Muscle of back (tissue), 11 donors: ENCODE measurements around the gene MRPS26. TPM values are rescaled to one million over a fixed set of nuclear protein-coding genes. Genes with fewer than 3 reads are reported as not detected.
A peak's percentile ranks its signal among the peaks of the same experiment; 100 is the strongest.
"Not testable (repeated sequence)": the region's sequence is repeated elsewhere in the genome, so short reads cannot be mapped to it uniquely, and the experiment has no call there.

Experiments used
- DNase-seq, 3 donors: peaks; one replicate each; pipeline versions ENCODE4 v3.0.0 to v3.0.0-alpha.2; 2013
- polyA plus RNA-seq, 10 donors: library from polyadenylated mRNA; unstranded; fragments of 120-200 nt; gene quantifications; one replicate each; pipeline ENCODE4 v1.2.1, GENCODE V29; 2013; ENCODE audit not compliant: insufficient read length in 10 of 10

MRPS26 gene
- polyA plus RNA-seq, 10 donors: 25.0 to 43.8 (median 32.2) TPM

DNA sequence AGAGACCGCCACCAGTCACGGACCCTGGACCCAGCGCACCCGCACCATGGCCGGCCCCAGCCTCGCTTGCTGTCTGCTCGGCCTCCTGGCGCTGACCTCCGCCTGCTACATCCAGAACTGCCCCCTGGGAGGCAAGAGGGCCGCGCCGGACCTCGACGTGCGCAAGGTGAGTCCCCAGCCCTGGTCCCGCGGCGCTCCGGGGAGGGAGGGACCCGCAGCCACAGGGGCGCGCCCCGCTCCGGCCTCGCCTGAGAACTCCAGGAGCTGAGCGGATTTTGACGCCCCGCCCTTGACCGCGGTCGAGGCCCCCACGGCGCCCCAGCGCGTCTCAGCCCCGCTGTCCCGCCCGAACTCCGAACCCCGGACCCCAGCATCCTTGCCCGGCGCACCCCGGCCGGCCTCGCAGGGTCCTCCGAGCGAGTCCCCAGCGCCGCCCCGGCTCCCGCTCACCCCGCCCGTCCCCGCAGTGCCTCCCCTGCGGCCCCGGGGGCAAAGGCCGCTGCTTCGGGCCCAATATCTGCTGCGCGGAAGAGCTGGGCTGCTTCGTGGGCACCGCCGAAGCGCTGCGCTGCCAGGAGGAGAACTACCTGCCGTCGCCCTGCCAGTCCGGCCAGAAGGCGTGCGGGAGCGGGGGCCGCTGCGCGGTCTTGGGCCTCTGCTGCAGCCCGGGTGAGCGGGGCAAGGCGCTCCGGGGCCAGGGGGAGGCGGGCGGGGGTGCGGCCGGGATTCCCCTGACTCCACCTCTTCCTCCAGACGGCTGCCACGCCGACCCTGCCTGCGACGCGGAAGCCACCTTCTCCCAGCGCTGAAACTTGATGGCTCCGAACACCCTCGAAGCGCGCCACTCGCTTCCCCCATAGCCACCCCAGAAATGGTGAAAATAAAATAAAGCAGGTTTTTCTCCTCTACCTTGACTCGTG lies 26.0 kb downstream of the MRPS26 start, which contains the start of gene OXT:
Gene OXT (plus strand): TSS at position 11 of the 920 bp plus-strand sequence. CDS start 36 bp downstream, at position 47.
- DNase-seq: peak in 2 of 3 donors; percentile 41 to 72

- DNase-seq: peak in 1 of 3 donors; percentile 5
These were observed 26.8 kb downstream of the MRPS26 start for GRCh38 chr20:3072530-3073250.

GRCh38 chr20:3073251-3073643 lies 27.4 kb downstream of the MRPS26 start:
- DNase-seq: not testable (repeated sequence)

GRCh38 chr20:3074812-3075211 lies 29.0 kb downstream of the MRPS26 start:
- DNase-seq: no peak

DNA sequence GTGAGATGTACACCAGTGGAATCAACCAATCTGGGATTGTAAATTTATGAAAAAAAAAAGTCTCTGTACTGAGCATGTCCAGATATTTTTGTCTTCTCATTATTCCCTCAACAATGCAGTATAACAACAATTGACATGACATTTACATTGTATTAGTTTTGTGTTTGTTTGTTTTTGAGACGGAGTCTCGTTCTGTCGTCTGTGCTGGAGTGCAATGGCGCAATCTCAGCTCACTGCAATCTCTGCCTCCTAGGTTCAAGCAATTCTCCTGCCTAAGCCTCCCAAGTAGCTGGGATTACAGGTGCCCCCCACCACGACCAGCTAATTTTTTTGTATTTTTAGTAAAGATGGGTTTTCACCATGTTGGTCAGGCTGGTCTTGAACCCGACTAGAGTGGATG lies 29.5 kb downstream of the MRPS26 start:
- not testable (repeated sequence) for DNase-seq

DNA sequence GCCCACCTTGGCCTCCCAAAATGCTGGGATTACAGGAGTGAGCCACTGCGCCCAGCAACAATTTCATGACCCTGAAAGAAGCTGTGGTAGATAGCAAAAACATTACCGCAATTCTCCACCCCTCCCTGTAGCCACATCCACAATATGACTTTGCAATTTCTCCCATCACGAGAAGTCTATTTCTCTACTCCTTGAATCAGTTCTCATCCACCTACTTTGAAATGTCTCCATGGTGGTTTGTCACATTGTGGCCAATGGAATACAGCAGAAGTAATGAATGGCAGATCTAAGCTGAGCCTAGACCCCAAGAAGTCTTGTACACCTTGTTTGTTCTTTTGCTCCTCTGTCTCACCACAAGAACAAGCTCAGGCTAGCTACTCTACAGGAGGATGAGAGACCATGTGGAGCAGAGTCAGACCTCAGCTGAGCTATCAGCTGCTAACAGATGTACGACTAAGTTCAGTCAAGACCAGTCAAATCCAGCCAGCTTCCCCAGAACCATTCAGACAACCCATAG lies 31.8 kb downstream of the MRPS26 start:
- no peak for DNase-seq

GRCh38 chr20:3080939-3081388 lies 35.1 kb downstream of the MRPS26 start:
- DNase-seq: no peak

DNA sequence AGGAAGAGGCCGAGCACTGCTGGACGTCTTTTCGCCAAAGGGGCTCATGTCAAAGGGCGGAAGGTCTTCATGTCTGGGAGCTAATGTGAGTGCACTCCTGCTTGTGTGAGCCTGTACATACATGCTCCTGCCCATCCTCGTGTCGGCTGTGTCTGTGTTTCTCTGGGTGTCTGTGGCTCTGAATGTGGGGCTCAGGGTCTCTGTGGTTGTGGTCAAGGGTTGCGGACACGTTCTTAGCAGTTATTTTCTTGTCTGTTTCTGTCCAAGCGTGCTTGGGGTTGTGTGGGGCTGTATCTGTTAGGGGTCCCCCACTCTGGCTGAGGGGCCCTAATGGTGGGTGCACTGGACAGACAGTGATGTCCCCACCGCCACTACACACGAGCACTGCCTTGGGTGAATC lies 35.8 kb downstream of the MRPS26 start:
- no peak for DNase-seq

- DNase-seq: peak in 1 of 3 donors; percentile 47
These were observed 36.6 kb downstream of the MRPS26 start for GRCh38 chr20:3082306-3082951.

DNA sequence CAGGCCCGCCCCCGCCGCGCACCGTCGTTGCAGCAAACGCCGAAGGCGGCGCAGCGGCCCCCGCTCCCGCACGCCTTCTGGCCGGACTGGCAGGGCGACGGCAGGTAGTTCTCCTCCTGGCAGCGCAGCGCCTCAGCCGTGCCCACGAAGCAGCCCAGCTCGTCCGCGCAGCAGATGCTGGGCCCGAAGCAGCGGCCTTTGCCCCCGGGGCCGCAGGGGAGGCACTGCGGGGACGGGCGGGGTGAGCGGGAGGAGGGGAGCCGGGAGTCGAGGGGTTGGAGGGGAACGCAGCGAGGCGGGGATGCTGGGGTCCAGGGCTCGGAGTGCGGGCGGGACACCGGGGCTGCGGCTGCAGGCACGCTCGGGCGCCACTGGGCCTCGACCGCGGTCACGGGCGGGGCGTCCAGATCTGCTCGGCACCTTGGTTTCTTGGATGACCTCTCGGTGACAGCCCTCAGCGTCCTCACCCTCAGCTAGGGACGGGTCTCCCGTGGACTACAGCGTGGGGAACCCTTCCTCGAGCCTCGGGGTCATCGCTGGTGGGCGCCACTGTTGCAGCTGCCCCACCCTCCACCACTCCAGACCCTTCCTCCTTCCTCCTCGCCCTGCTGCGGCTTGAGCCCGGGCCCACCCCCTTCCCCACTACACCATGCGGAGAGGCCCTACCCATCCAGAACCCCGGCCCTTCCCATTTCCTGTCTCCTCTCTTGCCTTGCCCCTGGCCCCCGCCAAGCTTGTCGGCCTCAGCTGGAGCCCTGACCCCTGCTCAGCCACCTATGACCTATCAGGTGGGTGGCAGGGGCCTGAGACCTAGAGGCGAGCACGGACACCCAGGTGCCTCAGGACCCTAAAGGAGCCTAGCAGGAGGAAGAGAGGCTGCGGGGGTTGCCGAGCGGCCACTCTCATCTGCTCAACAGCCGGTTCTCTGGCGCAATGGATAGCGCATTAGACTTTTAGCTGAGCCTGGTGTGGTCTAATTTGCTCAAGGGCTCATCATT lies 37.4 kb downstream of the MRPS26 start:
- DNase-seq: no peak

- DNase-seq: no peak
These were observed 38.6 kb downstream of the MRPS26 start, which contains the start of gene AVP for GRCh38 chr20:3084283-3084985. Gene AVP, minus strand, starts transcription at chr20:3084724. Its CDS starts 50 bp downstream, at chr20:3084674.

- no peak for DNase-seq
These were observed 39.1 kb downstream of the MRPS26 start for GRCh38 chr20:3084986-3085360.

DNA sequence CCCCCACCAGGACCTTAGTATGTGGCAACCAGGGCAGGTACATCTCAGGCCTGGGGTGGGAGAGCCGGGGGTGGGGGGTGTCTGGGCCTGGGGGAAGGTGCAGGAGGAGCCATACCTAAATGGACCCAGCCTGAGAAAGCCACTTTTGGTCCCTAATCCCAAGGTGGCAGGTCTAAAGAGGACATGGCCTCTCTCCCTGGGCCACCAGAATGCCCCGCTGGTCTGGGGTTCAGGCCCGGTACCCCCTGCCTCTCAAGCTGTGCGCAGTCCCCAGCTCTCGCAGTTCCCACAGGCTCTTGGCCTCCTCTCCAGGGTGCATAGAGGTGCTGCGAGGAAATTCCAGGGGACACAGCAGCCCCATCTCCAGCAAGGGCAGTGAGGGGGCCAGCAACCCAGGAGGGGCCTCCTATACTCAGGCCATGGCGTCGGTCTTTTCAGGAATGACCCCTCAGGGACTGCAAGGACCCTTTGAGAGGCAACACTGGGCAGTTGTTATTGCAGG lies 39.8 kb downstream of the MRPS26 start:
- no peak for DNase-seq

DNA sequence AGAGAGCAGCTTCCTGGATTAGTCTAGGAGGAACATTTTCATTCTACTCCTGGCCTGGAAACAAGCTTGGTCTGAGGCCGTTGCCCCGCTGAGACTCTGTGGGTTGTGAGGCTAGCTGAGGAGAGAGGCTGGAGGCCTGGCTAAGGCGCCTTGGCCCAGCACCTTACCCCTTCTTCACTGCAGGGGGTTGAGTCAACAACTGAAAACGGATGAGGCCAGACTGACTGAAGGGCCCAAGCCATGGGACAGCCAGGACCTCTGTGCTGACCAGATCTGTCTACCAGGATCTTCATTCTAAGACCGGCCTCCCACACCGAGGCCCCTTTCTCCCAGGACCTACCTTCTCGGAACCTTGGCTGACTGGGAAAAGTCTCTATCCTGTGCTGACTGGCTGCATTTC lies 42.2 kb downstream of the MRPS26 start:
- no peak for DNase-seq

DNA sequence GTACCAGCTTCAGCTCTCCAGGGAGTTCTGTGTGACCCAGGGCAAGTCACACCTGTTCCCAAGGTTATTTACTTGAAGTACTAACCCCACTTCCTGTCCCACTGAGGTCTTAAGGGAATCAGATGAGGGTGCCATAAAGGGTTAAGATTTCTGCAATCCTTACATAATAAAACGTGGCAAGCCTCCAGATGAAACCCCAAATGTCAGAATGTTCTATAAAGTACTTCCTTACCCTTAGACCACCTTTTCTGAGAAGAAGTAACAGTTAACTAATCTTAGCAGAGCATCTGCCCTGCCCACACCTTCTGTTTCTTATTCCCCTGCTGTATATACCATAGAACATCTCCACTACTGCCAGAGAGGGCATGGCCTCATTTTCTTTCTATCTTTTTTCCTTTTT lies 44.7 kb downstream of the MRPS26 start:
- no peak for DNase-seq

DNA sequence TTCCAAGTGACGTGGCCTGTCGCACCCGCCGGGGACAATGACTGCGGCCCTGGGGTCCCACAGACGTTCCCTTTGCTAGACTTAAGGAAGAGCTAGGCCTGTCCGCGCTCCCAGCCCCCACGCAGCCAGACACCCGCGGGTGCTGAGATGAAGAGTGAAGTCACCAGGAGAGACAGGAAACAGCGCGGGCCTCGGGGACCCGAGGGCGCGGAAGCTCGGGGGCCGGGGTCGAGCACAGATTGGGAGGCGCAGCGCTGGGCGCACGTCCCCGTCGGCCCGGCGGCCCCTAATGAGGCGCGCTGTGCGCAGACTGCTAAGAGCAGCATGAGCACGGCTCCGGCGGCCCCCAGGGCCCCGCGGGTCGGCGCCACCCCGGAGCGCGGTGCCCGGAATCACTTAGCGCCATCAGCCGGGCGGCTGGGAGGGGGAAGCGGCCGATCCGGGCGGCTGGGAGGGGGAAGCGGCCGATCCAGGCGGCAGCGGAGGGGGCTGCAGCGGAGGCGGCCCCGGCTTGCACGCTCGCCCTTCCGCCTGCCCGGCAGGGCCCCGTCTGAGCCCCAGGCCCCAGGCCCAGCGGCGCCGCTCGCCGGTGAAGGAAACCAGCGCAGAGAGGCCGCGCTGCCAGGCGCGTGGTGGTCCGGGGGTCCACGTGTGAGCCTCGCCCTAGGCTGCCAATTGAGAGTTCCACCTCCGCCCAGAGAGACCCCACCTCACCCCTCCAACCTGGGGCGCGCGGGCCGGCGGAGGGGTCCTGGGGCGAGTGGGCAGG lies 46.9 kb downstream of the MRPS26 start:
- peak; percentile 9 to 84 (median 52) for DNase-seq

- no peak for DNase-seq
These were observed 48.1 kb downstream of the MRPS26 start for GRCh38 chr20:3093861-3094361.

GRCh38 chr20:3094848-3095629 lies 49.2 kb downstream of the MRPS26 start:
- no peak for DNase-seq
